ENCODE measurements around the gene SND1. TPM values are rescaled to one million over a fixed set of nuclear protein-coding genes. Genes with fewer than 3 reads are reported as not detected.

SND1 gene
- total RNA-seq, 5 donors from 2014 or later (not counting 1 experiment from before 2014, with no cell fraction given): 137 to 187 (median 154) TPM

- Mint-ChIP-seq H3K4me3 (no peak overlapping the region), H3K27ac (no peak overlapping the region), H3K27me3 (no peaks in the 10 kb centered on the region), H3K9me3 (no peaks in the 10 kb centered on the region), H3K4me1 (peaks cover 7 to 34% (median 31%) of the 10 kb centered on the region in 3 donors), H3K36me3 (peaks cover 25% of the 10 kb centered on the region)
- DNase-seq (no peak), ATAC-seq (replicated peaks in 1 of 4) (no peak)
- Histone ChIP-seq H3K4me1 (ENCODE audit: control insufficient read depth in 1 of 2, extremely low read depth in 1 of 2, insufficient read depth in 2 of 2, low read length in 2 of 2) (peaks cover 3 to 5% of the 10 kb centered on the region in 2 experiments), H3K9me3 (no peaks in the 10 kb centered on the region), H3K4me3 (ENCODE audit: control insufficient read depth in 1 of 2, extremely low read depth in 1 of 2, low read length in 1 of 2) (no peak overlapping the region), H3K36me3 (ENCODE audit: control insufficient read depth in 2 of 2, extremely low read depth in 1 of 2, insufficient read depth in 1 of 2, low read length in 1 of 2) (peaks cover 2 to 4% of the 10 kb centered on the region in 2 donors), H3K27ac (ENCODE audit: low read length) (no peak overlapping the region), H3K27me3 (replicated peaks in 1 of 2; ENCODE audit: control insufficient read depth in 2 of 2, extremely low read depth in 1 of 2, insufficient read depth in 2 of 2, low read length in 1 of 2) (no peaks in the 10 kb centered on the region)
- ChIA-PET CTCF (no interaction called here), POLR2A (no interaction called here)
- 100% methylated on average over 3 of the region's 5 CpGs for WGBS (ENCODE audit: insufficient coverage)
Measured at GRCh38 chr7:127896659-127897058, 244.7 kb downstream of the SND1 start.

- H3K36me3 Mint-ChIP-seq: peaks cover 21% of the 10 kb centered on the region
- no peak for ATAC-seq (replicated peaks in 1 of 4)
- H3K4me1 Mint-ChIP-seq: peaks cover 13 to 40% (median 36%) of the 10 kb centered on the region in 3 donors
- WGBS (ENCODE audit: insufficient coverage): 38% methylated on average over 3 of the region's 4 CpGs
- H3K27me3 Mint-ChIP-seq: no peaks in the 10 kb centered on the region
- H3K36me3 ChIP-seq (ENCODE audit: control insufficient read depth in 2 of 2, extremely low read depth in 1 of 2, insufficient read depth in 1 of 2, low read length in 1 of 2): no peaks in the 10 kb centered on the region
- no peak overlapping the region for H3K27ac Mint-ChIP-seq
- POLR2A ChIA-PET: no interaction called here
- H3K4me3 Mint-ChIP-seq: no peak overlapping the region
- no peak overlapping the region for H3K27ac ChIP-seq (ENCODE audit: low read length)
- H3K9me3 ChIP-seq: no peaks in the 10 kb centered on the region
- CTCF ChIA-PET: no interaction called here
- no peaks in the 10 kb centered on the region for H3K27me3 ChIP-seq (replicated peaks in 1 of 2; ENCODE audit: control insufficient read depth in 2 of 2, extremely low read depth in 1 of 2, insufficient read depth in 2 of 2, low read length in 1 of 2)
- H3K9me3 Mint-ChIP-seq: no peaks in the 10 kb centered on the region
- H3K4me1 ChIP-seq (ENCODE audit: control insufficient read depth in 1 of 2, extremely low read depth in 1 of 2, insufficient read depth in 2 of 2, low read length in 2 of 2): peaks cover 3 to 5% of the 10 kb centered on the region in 2 experiments
- no peak overlapping the region for H3K4me3 ChIP-seq (ENCODE audit: control insufficient read depth in 1 of 2, extremely low read depth in 1 of 2, low read length in 1 of 2)
- no peak for DNase-seq
Measured at GRCh38 chr7:127897704-127898454, 245.9 kb downstream of the SND1 start.

- DNase-seq: no peak
- H3K27me3 ChIP-seq (replicated peaks in 1 of 2; ENCODE audit: control insufficient read depth in 2 of 2, extremely low read depth in 1 of 2, insufficient read depth in 2 of 2, low read length in 1 of 2): no peaks in the 10 kb centered on the region
- ATAC-seq (replicated peaks in 1 of 4): no peak
- Mint-ChIP-seq H3K27ac (no peak overlapping the region), H3K36me3 (peaks cover 12% of the 10 kb centered on the region), H3K4me3 (no peak overlapping the region), H3K27me3 (no peaks in the 10 kb centered on the region), H3K9me3 (no peaks in the 10 kb centered on the region), H3K4me1 (peaks cover 15 to 41% (median 33%) of the 10 kb centered on the region in 3 donors)
- H3K4me3 ChIP-seq (ENCODE audit: control insufficient read depth in 1 of 2, extremely low read depth in 1 of 2, low read length in 1 of 2): no peak overlapping the region
- ChIA-PET POLR2A (no interaction called here), CTCF (no interaction called here)
- 86% methylated on average over 2 of the region's 2 CpGs for WGBS (ENCODE audit: insufficient coverage)
- peaks cover 0 to 1% of the 10 kb centered on the region in 2 donors for H3K36me3 ChIP-seq (ENCODE audit: control insufficient read depth in 2 of 2, extremely low read depth in 1 of 2, insufficient read depth in 1 of 2, low read length in 1 of 2)
- peaks cover 3 to 5% of the 10 kb centered on the region in 2 experiments for H3K4me1 ChIP-seq (ENCODE audit: control insufficient read depth in 1 of 2, extremely low read depth in 1 of 2, insufficient read depth in 2 of 2, low read length in 2 of 2)
- H3K27ac ChIP-seq (ENCODE audit: low read length): no peak overlapping the region
- H3K9me3 ChIP-seq: no peaks in the 10 kb centered on the region
Measured at GRCh38 chr7:127899411-127899810, 247.4 kb downstream of the SND1 start.

- WGBS (ENCODE audit: insufficient coverage): 100% methylated on average over 3 of the region's 4 CpGs
- ChIA-PET POLR2A (no interaction called here), CTCF (no interaction called here)
- Histone ChIP-seq H3K4me1 (ENCODE audit: control insufficient read depth in 1 of 2, extremely low read depth in 1 of 2, insufficient read depth in 2 of 2, low read length in 2 of 2) (peaks cover 3 to 5% of the 10 kb centered on the region in 2 experiments), H3K9me3 (no peaks in the 10 kb centered on the region), H3K27ac (ENCODE audit: low read length) (no peak overlapping the region), H3K27me3 (replicated peaks in 1 of 2; ENCODE audit: control insufficient read depth in 2 of 2, extremely low read depth in 1 of 2, insufficient read depth in 2 of 2, low read length in 1 of 2) (no peaks in the 10 kb centered on the region), H3K4me3 (ENCODE audit: control insufficient read depth in 1 of 2, extremely low read depth in 1 of 2, low read length in 1 of 2) (no peak overlapping the region), H3K36me3 (ENCODE audit: control insufficient read depth in 2 of 2, extremely low read depth in 1 of 2, insufficient read depth in 1 of 2, low read length in 1 of 2) (peaks cover 0 to 4% of the 10 kb centered on the region in 2 donors)
- Mint-ChIP-seq H3K36me3 (peaks cover 20% of the 10 kb centered on the region), H3K9me3 (no peaks in the 10 kb centered on the region), H3K4me3 (no peak overlapping the region), H3K4me1 (peaks cover 22 to 46% (median 38%) of the 10 kb centered on the region in 3 donors), H3K27ac (no peak overlapping the region), H3K27me3 (no peaks in the 10 kb centered on the region)
- DNase-seq (no peak), ATAC-seq (replicated peaks in 1 of 4) (no peak)
Measured at GRCh38 chr7:127900141-127900540, 248.1 kb downstream of the SND1 start.

GRCh38 chr7:127900732-127901685, 249.0 kb downstream of the SND1 start:
- CTCF ChIA-PET: no interaction called here
- no peak for DNase-seq
- Histone ChIP-seq H3K9me3 (no peaks in the 10 kb centered on the region), H3K27ac (ENCODE audit: low read length) (no peak overlapping the region), H3K4me3 (ENCODE audit: control insufficient read depth in 1 of 2, extremely low read depth in 1 of 2, low read length in 1 of 2) (no peak overlapping the region), H3K27me3 (replicated peaks in 1 of 2; ENCODE audit: control insufficient read depth in 2 of 2, extremely low read depth in 1 of 2, insufficient read depth in 2 of 2, low read length in 1 of 2) (no peaks in the 10 kb centered on the region), H3K4me1 (ENCODE audit: control insufficient read depth in 1 of 2, extremely low read depth in 1 of 2, insufficient read depth in 2 of 2, low read length in 2 of 2) (peaks cover 5 to 6% of the 10 kb centered on the region in 2 experiments), H3K36me3 (ENCODE audit: control insufficient read depth in 2 of 2, extremely low read depth in 1 of 2, insufficient read depth in 1 of 2, low read length in 1 of 2) (peaks cover 0 to 4% of the 10 kb centered on the region in 2 donors)
- Mint-ChIP-seq H3K4me3 (no peak overlapping the region), H3K9me3 (no peaks in the 10 kb centered on the region), H3K36me3 (peaks cover 24% of the 10 kb centered on the region), H3K27ac (no peak overlapping the region), H3K4me1 (peaks cover 28 to 53% (median 43%) of the 10 kb centered on the region in 3 donors), H3K27me3 (no peaks in the 10 kb centered on the region)
- WGBS (ENCODE audit: insufficient coverage): 88% methylated on average over 1 of the region's 5 CpGs
- POLR2A ChIA-PET: no interaction called here
- no peak for ATAC-seq (replicated peaks in 1 of 4)

GRCh38 chr7:127901895-127902703, 250.1 kb downstream of the SND1 start:
- no peak overlapping the region for H3K4me3 Mint-ChIP-seq
- no peaks in the 10 kb centered on the region for H3K27me3 ChIP-seq (replicated peaks in 1 of 2; ENCODE audit: control insufficient read depth in 2 of 2, extremely low read depth in 1 of 2, insufficient read depth in 2 of 2, low read length in 1 of 2)
- POLR2A ChIA-PET: no interaction called here
- CTCF ChIA-PET: no interaction called here
- H3K27me3 Mint-ChIP-seq: no peaks in the 10 kb centered on the region
- H3K9me3 ChIP-seq: no peaks in the 10 kb centered on the region
- no peak for ATAC-seq (replicated peaks in 1 of 4)
- WGBS (ENCODE audit: insufficient coverage): 11% methylated on average over 1 of the region's 5 CpGs
- peaks cover 26% of the 10 kb centered on the region for H3K36me3 Mint-ChIP-seq
- H3K4me1 Mint-ChIP-seq: peaks cover 33 to 54% (median 46%) of the 10 kb centered on the region in 3 donors
- peaks cover 0 to 4% of the 10 kb centered on the region in 2 donors for H3K36me3 ChIP-seq (ENCODE audit: control insufficient read depth in 2 of 2, extremely low read depth in 1 of 2, insufficient read depth in 1 of 2, low read length in 1 of 2)
- no peaks in the 10 kb centered on the region for H3K9me3 Mint-ChIP-seq
- no peak overlapping the region for H3K27ac ChIP-seq (ENCODE audit: low read length)
- peaks cover 5 to 6% of the 10 kb centered on the region in 2 experiments for H3K4me1 ChIP-seq (ENCODE audit: control insufficient read depth in 1 of 2, extremely low read depth in 1 of 2, insufficient read depth in 2 of 2, low read length in 2 of 2)
- DNase-seq: no peak
- no peak overlapping the region for H3K4me3 ChIP-seq (ENCODE audit: control insufficient read depth in 1 of 2, extremely low read depth in 1 of 2, low read length in 1 of 2)
- no peak overlapping the region for H3K27ac Mint-ChIP-seq

All from T-cell (primary cell).